ACC112 (cell line): ENCODE measurements around the gene ULK4.
A peak's percentile ranks its signal among the peaks of the same experiment; 100 is the strongest.

ENCODE experiments used
- H2AFZ ChIP-seq: fragments of 200-600 bp; sonication (generic); one replicate; pipeline ENCODE4 v1.6.0; 2017; ENCODE audit warnings: antibody characterized with exemption, low read length; ENCODE audit not compliant: unreplicated experiment
- H3K27ac ChIP-seq: fragments of 200-600 bp; sonication (generic); 2 replicates; pipeline ENCODE4 v1.5.1; 2014; ENCODE audit warnings: low read depth, mild to moderate bottlenecking, antibody characterized with exemption, low read length, moderate library complexity
- H3K27me3 ChIP-seq: fragments of 200-600 bp; sonication (generic); 2 replicates; pipeline ENCODE4 v1.6.1; 2014; ENCODE audit warnings: mild to moderate bottlenecking, antibody characterized with exemption, low read length, moderate library complexity, mixed read lengths; ENCODE audit not compliant: insufficient read depth
- H3K36me3 ChIP-seq: fragments of 200-600 bp; sonication (generic); 2 replicates; pipeline ENCODE4 v1.6.1; 2016; ENCODE audit warnings: mild to moderate bottlenecking, antibody characterized with exemption, low read length, moderate library complexity, mixed read lengths; ENCODE audit not compliant: insufficient read depth
- H3K4me1 ChIP-seq: fragments of 200-600 bp; sonication (generic); one replicate; pipeline ENCODE4 v1.6.1; 2016; ENCODE audit warnings: low read length, mixed read lengths; ENCODE audit not compliant: insufficient read depth, unreplicated experiment, control insufficient read depth
- H3K4me3 ChIP-seq: fragments of 200-600 bp; sonication (generic); 2 replicates; pipeline ENCODE4 v1.5.1; 2014; ENCODE audit warnings: mild to moderate bottlenecking, low read depth, low read length
- H3K79me2 ChIP-seq: fragments of 200-600 bp; sonication (generic); one replicate; pipeline ENCODE4 v1.6.0; 2016; ENCODE audit warnings: low read length; ENCODE audit not compliant: control insufficient read depth, unreplicated experiment, insufficient read depth

Gene ULK4

GRCh38 chr3:41320953-41321641, 640.8 kb downstream of the ULK4 start:
- no peak overlapping the region for H3K27ac ChIP-seq
- H3K4me3 ChIP-seq: no peak overlapping the region
- H3K79me2 ChIP-seq: no peaks in the 10 kb centered on the region
- no peaks in the 10 kb centered on the region for H3K27me3 ChIP-seq
- H2AFZ ChIP-seq: no peak overlapping the region
- H3K36me3 ChIP-seq: no peaks in the 10 kb centered on the region
- peaks cover 18% of the 10 kb centered on the region for H3K4me1 ChIP-seq

DNA sequence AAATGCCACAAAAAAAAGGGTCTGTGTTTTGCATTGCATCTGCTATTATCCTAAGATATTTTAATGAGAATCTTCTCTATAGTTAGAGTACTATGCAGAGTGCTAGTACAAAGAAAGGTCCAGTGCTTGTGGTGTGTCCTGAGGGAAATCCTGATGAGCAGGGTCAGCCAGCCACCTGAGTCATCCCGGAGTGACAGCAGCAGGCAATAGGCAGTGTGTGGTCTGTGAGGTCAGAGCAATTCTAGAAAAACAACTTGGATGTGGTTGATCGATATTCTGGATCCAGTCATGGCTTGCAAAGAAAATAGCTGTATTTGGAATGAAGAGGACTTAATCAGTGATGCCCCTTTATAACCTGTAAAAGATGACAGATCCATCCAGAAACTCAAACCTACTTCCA, 643.4 kb downstream of the ULK4 start:
- Histone ChIP-seq H3K4me1 (peaks cover 18% of the 10 kb centered on the region), H2AFZ (no peak overlapping the region), H3K79me2 (no peaks in the 10 kb centered on the region), H3K27ac (no peak overlapping the region), H3K4me3 (no peak overlapping the region), H3K36me3 (no peaks in the 10 kb centered on the region), H3K27me3 (no peaks in the 10 kb centered on the region)

- H3K4me3 ChIP-seq: no peak overlapping the region
- no peaks in the 10 kb centered on the region for H3K36me3 ChIP-seq
- H3K4me1 ChIP-seq: peaks cover 18% of the 10 kb centered on the region
- H3K27ac ChIP-seq: peak overlapping the region; percentile 17
- no peaks in the 10 kb centered on the region for H3K79me2 ChIP-seq
- no peak overlapping the region for H2AFZ ChIP-seq
- H3K27me3 ChIP-seq: no peaks in the 10 kb centered on the region
Observed at GRCh38 chr3:41317718-41318117, 644.2 kb downstream of the ULK4 start.

DNA sequence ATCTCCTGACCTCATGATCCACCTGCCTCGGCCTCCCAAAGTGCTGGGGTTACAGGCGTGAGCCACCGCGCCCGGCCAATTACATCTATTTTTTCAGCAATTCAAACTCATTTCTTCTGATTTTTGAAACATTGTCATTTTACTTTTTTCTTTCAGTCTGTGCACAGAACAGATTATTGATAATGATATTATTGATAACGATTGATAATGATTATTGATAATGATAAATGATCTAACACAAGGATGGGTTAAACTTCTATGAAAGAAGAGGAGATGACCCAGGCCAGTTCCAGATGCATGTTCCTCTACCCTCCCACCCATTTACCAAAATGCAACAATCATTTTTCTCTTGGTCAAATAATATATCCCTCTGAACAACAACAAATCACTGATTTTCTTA, 644.6 kb downstream of the ULK4 start:
- Histone ChIP-seq H3K27me3 (no peaks in the 10 kb centered on the region), H3K27ac (peak overlapping the region; percentile 17), H2AFZ (no peak overlapping the region), H3K4me1 (peaks cover 18% of the 10 kb centered on the region), H3K36me3 (no peaks in the 10 kb centered on the region), H3K79me2 (no peaks in the 10 kb centered on the region), H3K4me3 (no peak overlapping the region)

GRCh38 chr3:41315126-41315525, 646.8 kb downstream of the ULK4 start:
- Histone ChIP-seq H3K27ac (no peak overlapping the region), H3K4me3 (no peak overlapping the region), H3K79me2 (no peaks in the 10 kb centered on the region), H3K4me1 (peaks cover 18% of the 10 kb centered on the region), H2AFZ (no peak overlapping the region), H3K36me3 (no peaks in the 10 kb centered on the region), H3K27me3 (no peaks in the 10 kb centered on the region)

DNA sequence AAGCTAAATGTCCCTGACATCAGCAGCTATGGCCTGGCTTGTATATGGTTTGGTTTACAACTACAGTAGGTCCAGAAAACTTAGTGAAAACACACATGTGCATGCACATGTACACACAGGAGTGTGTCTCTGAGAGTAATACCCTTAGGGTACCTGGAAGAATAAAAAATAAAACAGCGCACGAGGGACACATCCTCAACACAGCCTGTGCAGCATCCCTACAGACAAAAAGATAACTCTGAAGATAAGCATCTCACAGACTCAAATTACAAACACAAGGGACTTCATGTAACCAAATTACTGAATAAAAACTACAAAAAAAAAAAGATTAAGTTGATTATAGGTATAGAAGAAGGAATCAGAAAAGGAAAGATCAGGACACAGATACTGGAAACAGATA, 653.8 kb downstream of the ULK4 start:
- Histone ChIP-seq H3K79me2 (no peaks in the 10 kb centered on the region), H3K27ac (no peak overlapping the region), H3K36me3 (no peaks in the 10 kb centered on the region), H3K4me3 (no peak overlapping the region), H3K4me1 (peaks cover 8% of the 10 kb centered on the region), H3K27me3 (no peaks in the 10 kb centered on the region), H2AFZ (no peak overlapping the region)

DNA sequence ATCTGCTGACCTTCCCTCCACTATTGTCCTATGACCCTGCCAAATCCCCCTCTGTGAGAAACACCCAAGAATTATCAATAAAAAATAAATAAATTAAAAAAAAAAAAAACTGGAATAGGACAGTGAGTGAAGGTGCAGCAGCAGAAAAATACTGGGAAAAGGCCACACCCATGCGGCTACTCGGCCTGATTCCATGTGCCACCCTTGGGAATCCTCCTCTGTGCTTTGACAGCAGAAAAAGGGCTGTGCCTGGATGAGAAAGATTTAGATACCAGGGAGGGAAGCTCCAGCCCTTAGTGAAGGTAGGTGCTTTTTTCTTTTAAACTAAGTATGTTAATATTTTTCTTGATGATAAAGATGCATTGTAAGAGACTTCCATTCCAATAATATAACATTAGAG, 654.8 kb downstream of the ULK4 start:
- Histone ChIP-seq H3K36me3 (no peaks in the 10 kb centered on the region), H3K27ac (no peak overlapping the region), H2AFZ (no peak overlapping the region), H3K4me3 (no peak overlapping the region), H3K4me1 (peaks cover 8% of the 10 kb centered on the region), H3K27me3 (no peaks in the 10 kb centered on the region), H3K79me2 (no peaks in the 10 kb centered on the region)

GRCh38 chr3:41304593-41304992, 657.3 kb downstream of the ULK4 start:
- H3K4me3 ChIP-seq: no peak overlapping the region
- peaks cover 13% of the 10 kb centered on the region for H3K4me1 ChIP-seq
- no peaks in the 10 kb centered on the region for H3K27me3 ChIP-seq
- peak overlapping the region; percentile 50 for H2AFZ ChIP-seq
- no peaks in the 10 kb centered on the region for H3K79me2 ChIP-seq
- H3K27ac ChIP-seq: no peak overlapping the region
- no peaks in the 10 kb centered on the region for H3K36me3 ChIP-seq

GRCh38 chr3:41302295-41302694, 659.6 kb downstream of the ULK4 start:
- Histone ChIP-seq H3K79me2 (no peaks in the 10 kb centered on the region), H3K36me3 (no peaks in the 10 kb centered on the region), H3K4me3 (no peak overlapping the region), H2AFZ (no peak overlapping the region), H3K27me3 (no peaks in the 10 kb centered on the region), H3K27ac (no peak overlapping the region), H3K4me1 (peaks cover 13% of the 10 kb centered on the region)

GRCh38 chr3:41301548-41301947, 660.4 kb downstream of the ULK4 start:
- no peaks in the 10 kb centered on the region for H3K36me3 ChIP-seq
- no peak overlapping the region for H2AFZ ChIP-seq
- H3K27ac ChIP-seq: no peak overlapping the region
- H3K4me1 ChIP-seq: peaks cover 13% of the 10 kb centered on the region
- no peak overlapping the region for H3K4me3 ChIP-seq
- H3K79me2 ChIP-seq: no peaks in the 10 kb centered on the region
- no peaks in the 10 kb centered on the region for H3K27me3 ChIP-seq

GRCh38 chr3:41299036-41299435, 662.9 kb downstream of the ULK4 start:
- Histone ChIP-seq H3K79me2 (no peaks in the 10 kb centered on the region), H3K27me3 (no peaks in the 10 kb centered on the region), H2AFZ (no peak overlapping the region), H3K27ac (no peak overlapping the region), H3K4me3 (no peak overlapping the region), H3K36me3 (no peaks in the 10 kb centered on the region), H3K4me1 (peaks cover 5% of the 10 kb centered on the region)
